GM10266 (cell line): ENCODE results near the gene ZC3H12A.

Experiments
- DNase-seq: peaks from one replicate; pipeline ENCODE4 v3.0.0; 2012; ENCODE audit errors: extremely low spot score
- CTCF ChIP-seq: IDR thresholded peaks from 2 replicates; pipeline ENCODE4 v1.5.1; 2012; ENCODE audit warnings: mild to moderate bottlenecking, low read depth; ENCODE audit not compliant: control insufficient read depth, insufficient read depth; ENCODE audit errors: missing control alignments

The ZC3H12A gene

GRCh38 chr1:37478451-37478881 is 4.1 kb downstream of the ZC3H12A start:
- no peak for DNase-seq
- peak; percentile 11 for TF ChIP-seq CTCF

GRCh38 chr1:37478890-37479254 is 4.5 kb downstream of the ZC3H12A start:
- no peak for DNase-seq
- TF ChIP-seq CTCF: no peak

- DNase-seq: peak; percentile 89
- no peak for TF ChIP-seq CTCF
Observed at GRCh38 chr1:37479255-37480124, 5.1 kb downstream of the ZC3H12A start.

GRCh38 chr1:37480125-37480466 is 5.7 kb downstream of the ZC3H12A start:
- no peak for TF ChIP-seq CTCF
- DNase-seq: no peak

GRCh38 chr1:37480581-37481288 is 6.4 kb downstream of the ZC3H12A start:
- no peak for DNase-seq

GRCh38 chr1:37481289-37482003 is 7.1 kb downstream of the ZC3H12A start:
- no peak for TF ChIP-seq CTCF
- no peak for DNase-seq

More at GRCh38 chr1:37480581-37481288, 6.4 kb downstream of the ZC3H12A start:
- TF ChIP-seq CTCF: no peak
